ENCODE results near the gene DGKB. TPM values are rescaled to one million over a fixed set of nuclear protein-coding genes. Genes with fewer than 3 reads are reported as not detected.

Gene DGKB
- total RNA-seq, 1 experiment from 2014 or later = not detected

DNA sequence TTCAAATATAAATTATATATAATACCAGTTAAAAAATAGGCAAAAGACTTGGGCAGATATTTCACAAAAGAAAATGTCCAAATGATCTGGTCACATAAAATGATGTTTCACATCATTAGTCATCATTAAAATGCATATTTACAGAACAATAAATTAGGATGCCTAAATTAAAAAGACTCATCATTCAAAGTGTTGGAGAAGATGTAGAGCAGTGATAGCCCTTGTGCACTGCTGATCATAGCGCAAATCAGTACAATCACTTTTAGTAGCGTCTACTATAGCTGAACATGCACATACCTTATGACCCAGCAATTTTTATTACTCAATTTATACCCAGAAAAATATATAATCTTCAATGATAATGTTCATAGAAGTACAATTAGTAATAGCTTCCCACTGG lies 579.8 kb downstream of the DGKB start:
- intact Hi-C loops (cut with micrococcal nuclease; ENCODE audit: unreplicated experiment) = no loop called here
- no TSS peak for BruUV-seq (replicated peaks)
- ATAC-seq (no peak), DNase-seq (ENCODE audit: low read depth, low spot score) (no peak)
- H3K27me3 ChIP-seq (ENCODE audit: control insufficient read depth, insufficient read depth, low read length) = no peaks in the 10 kb centered on the region
- CTCF ChIA-PET = no interaction called here
- no peak overlapping the region for H3K27ac ChIP-seq (ENCODE audit: low read length)
- POLR2A ChIA-PET = no interaction called here
- TF ChIP-seq SIN3A (IDR thresholded peaks at IDR 0.05; ENCODE audit: borderline replicate concordance, insufficient read depth, low read depth, low read length) (no peak), POLR2AphosphoS5 (IDR thresholded peaks at IDR 0.05; ENCODE audit: low read depth, low read length) (no peak), TCF7L2 (IDR thresholded peaks at IDR 0.05; ENCODE audit: low read depth, low read length) (no peak)
- TF ChIP-seq, protein P1, sequence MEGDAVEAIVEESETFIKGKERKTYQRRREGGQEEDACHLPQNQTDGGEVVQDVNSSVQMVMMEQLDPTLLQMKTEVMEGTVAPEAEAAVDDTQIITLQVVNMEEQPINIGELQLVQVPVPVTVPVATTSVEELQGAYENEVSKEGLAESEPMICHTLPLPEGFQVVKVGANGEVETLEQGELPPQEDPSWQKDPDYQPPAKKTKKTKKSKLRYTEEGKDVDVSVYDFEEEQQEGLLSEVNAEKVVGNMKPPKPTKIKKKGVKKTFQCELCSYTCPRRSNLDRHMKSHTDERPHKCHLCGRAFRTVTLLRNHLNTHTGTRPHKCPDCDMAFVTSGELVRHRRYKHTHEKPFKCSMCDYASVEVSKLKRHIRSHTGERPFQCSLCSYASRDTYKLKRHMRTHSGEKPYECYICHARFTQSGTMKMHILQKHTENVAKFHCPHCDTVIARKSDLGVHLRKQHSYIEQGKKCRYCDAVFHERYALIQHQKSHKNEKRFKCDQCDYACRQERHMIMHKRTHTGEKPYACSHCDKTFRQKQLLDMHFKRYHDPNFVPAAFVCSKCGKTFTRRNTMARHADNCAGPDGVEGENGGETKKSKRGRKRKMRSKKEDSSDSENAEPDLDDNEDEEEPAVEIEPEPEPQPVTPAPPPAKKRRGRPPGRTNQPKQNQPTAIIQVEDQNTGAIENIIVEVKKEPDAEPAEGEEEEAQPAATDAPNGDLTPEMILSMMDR (IDR thresholded peaks at IDR 0.05) = no peak
- TF ChIP-seq, protein P2, sequence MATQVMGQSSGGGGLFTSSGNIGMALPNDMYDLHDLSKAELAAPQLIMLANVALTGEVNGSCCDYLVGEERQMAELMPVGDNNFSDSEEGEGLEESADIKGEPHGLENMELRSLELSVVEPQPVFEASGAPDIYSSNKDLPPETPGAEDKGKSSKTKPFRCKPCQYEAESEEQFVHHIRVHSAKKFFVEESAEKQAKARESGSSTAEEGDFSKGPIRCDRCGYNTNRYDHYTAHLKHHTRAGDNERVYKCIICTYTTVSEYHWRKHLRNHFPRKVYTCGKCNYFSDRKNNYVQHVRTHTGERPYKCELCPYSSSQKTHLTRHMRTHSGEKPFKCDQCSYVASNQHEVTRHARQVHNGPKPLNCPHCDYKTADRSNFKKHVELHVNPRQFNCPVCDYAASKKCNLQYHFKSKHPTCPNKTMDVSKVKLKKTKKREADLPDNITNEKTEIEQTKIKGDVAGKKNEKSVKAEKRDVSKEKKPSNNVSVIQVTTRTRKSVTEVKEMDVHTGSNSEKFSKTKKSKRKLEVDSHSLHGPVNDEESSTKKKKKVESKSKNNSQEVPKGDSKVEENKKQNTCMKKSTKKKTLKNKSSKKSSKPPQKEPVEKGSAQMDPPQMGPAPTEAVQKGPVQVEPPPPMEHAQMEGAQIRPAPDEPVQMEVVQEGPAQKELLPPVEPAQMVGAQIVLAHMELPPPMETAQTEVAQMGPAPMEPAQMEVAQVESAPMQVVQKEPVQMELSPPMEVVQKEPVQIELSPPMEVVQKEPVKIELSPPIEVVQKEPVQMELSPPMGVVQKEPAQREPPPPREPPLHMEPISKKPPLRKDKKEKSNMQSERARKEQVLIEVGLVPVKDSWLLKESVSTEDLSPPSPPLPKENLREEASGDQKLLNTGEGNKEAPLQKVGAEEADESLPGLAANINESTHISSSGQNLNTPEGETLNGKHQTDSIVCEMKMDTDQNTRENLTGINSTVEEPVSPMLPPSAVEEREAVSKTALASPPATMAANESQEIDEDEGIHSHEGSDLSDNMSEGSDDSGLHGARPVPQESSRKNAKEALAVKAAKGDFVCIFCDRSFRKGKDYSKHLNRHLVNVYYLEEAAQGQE (IDR thresholded peaks at IDR 0.05; ENCODE audit: insufficient read depth in 1 of 2, low read depth in 2 of 2, low read length in 1 of 2) = no peak
- no peaks in the 10 kb centered on the region for H3K36me3 ChIP-seq (ENCODE audit: control insufficient read depth, insufficient read depth, low read length)
- H3K4me3 ChIP-seq (ENCODE audit: low read depth in 2 of 2, low read length in 2 of 2) = no peak overlapping the region
- in situ Hi-C loops (cut with HindIII; ENCODE audit: low pct_unique_long_range_greater_than_20kb, low sequenced_read_pairs) = no loop called here
- no peaks in the 10 kb centered on the region for H3K4me1 ChIP-seq (ENCODE audit: control insufficient read depth, insufficient read depth, low read length)
- H3K9me3 ChIP-seq (ENCODE audit: control insufficient read depth, insufficient read depth, low read depth, low read length) = peaks cover 14% of the 10 kb centered on the region; the same call in 1 of the 2 replicates

DNA sequence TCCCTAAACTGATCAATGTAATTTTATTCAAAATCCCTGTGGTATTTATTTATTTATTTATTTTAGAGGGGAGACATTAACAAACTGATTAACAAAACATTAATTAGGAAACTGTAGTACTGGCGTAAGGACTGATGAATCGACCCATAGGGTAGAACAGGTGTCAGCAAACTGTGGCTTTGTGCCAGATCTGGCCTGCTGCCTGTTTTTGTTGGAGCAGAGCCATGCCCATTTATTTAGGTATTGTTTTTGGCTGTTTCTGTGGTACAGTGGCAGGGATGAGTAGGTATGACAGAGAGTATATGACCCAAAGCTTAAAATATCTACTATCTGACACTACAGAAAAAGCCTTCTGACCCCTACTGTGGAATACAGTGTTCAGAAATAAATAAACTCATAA lies 580.6 kb downstream of the DGKB start:
- H3K4me3 ChIP-seq (ENCODE audit: low read depth in 2 of 2, low read length in 2 of 2) = no peak overlapping the region
- TF ChIP-seq TCF7L2 (IDR thresholded peaks at IDR 0.05; ENCODE audit: low read depth, low read length) = no peak
- TF ChIP-seq, protein P2 (IDR thresholded peaks at IDR 0.05; ENCODE audit: insufficient read depth in 1 of 2, low read depth in 2 of 2, low read length in 1 of 2) = no peak
- TF ChIP-seq, protein P1 (IDR thresholded peaks at IDR 0.05) = no peak
- TF ChIP-seq SIN3A (IDR thresholded peaks at IDR 0.05; ENCODE audit: borderline replicate concordance, insufficient read depth, low read depth, low read length) = no peak
- TF ChIP-seq POLR2AphosphoS5 (IDR thresholded peaks at IDR 0.05; ENCODE audit: low read depth, low read length) = no peak
- ATAC-seq (no peak), DNase-seq (ENCODE audit: low read depth, low spot score) (no peak)
- no TSS peak for BruUV-seq (replicated peaks)
- ChIA-PET POLR2A (no interaction called here), CTCF (no interaction called here)
- H3K9me3 ChIP-seq (ENCODE audit: control insufficient read depth, insufficient read depth, low read depth, low read length) = peaks cover 14% of the 10 kb centered on the region; the same call in 1 of the 2 replicates
- H3K27ac ChIP-seq (ENCODE audit: low read length) = no peak overlapping the region
- no peaks in the 10 kb centered on the region for H3K27me3 ChIP-seq (ENCODE audit: control insufficient read depth, insufficient read depth, low read length)
- in situ Hi-C loops (cut with HindIII; ENCODE audit: low pct_unique_long_range_greater_than_20kb, low sequenced_read_pairs) = no loop called here
- no peaks in the 10 kb centered on the region for H3K4me1 ChIP-seq (ENCODE audit: control insufficient read depth, insufficient read depth, low read length)
- H3K36me3 ChIP-seq (ENCODE audit: control insufficient read depth, insufficient read depth, low read length) = no peaks in the 10 kb centered on the region
- intact Hi-C loops (cut with micrococcal nuclease; ENCODE audit: unreplicated experiment) = no loop called here
